Measurements from ENCODE around the gene NCAM2.

DNA sequence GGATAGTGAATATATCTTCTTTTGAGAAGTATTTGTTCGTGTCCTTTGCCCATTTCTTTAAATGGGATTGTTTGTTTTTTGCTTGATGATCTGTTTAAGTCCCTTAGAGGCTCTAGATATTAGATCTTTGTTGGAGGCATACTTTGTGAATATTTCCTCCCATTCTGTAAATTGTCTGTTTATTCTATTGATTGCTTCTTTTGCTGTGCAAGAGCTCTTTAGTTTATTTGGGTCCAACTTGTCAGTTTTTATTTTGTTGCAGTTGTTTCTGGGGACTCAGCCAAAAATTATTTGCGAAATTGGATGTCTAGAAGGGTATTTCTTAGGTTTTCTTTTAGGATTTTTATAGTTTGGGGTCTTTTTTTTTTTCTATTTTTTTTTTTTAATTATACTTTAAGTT lies 302.8 kb downstream of the NCAM2 start:
- TF ChIP-seq GATA2 (IDR thresholded peaks at IDR 0.05; ENCODE audit: low read depth, low read length) (no peak), GATA3 (IDR thresholded peaks at IDR 0.05; ENCODE audit: low read depth, low read length) (no peak)

All from SH-SY5Y (cell line).